Inflammatory macrophage treated with lipopolysaccharide for 4 hours (primary cell): ENCODE results near the gene TRPM8.

Source experiments
- DNase-seq: peaks from one replicate; pipeline ENCODE4 v3.0.0-alpha.2; 2020

Gene TRPM8

GRCh38 chr2:234050455-234051135 is 133.4 kb downstream of the TRPM8 start, which contains the start of gene SPP2:
SPP2 (plus strand) TSS chr2:234050702; CDS start chr2:234050787, 85 bp downstream.
- no peak for DNase-seq

DNA sequence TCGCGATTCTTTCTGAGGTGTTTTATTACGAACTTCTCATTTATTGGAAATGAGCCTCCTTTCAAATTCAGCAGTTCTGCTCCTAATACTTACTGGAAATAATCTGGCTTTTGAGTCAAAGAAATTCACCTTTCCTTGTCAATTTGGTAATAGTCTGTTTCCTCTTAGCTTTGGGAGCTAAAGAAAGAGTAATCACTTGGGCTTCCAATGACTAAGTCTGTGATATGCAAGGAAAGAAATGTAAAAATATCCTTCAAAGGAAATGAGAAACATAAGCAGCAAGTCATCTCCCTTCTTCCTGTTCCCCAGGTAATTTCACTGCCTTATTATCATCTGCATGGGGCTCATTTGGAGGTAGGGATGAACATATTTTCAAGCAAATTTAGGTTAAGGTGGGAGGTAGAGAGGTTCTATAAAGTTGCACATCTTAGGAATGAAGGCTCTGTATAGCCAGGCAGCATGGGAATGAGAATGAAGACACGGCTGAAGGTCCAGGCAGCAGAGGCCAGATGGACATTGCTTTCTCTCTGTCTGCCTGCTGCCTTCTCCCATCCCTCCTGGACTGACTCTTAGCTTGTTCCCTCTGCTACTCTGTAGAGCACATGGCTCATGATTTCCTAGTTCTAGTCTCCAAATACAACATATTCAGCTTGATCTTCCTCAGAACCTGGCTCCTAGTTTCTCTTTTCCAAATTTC is 134.3 kb downstream of the TRPM8 start:
- DNase-seq: no peak

- no peak for DNase-seq
Observed at GRCh38 chr2:234058881-234059280, 141.7 kb downstream of the TRPM8 start.

DNA sequence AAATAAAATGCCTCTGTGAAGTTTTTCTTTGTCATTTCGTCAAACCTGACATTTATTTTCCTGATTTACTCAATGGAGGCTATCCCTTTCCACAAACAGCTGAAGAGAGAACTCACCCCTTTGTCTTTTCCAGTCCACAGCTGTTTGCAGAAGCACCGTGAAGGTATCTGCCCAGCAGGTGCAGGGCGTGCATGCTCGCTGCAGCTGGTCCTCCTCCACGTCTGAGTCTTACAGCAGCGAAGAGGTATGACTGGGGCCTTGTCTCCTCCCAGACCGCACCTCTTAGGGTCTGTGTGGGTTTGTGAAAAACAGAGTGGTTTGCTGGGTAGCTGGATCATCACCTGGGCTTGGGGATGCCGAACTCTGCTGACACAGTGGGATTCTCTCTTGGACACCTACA is 143.1 kb downstream of the TRPM8 start:
- DNase-seq: no peak

DNA sequence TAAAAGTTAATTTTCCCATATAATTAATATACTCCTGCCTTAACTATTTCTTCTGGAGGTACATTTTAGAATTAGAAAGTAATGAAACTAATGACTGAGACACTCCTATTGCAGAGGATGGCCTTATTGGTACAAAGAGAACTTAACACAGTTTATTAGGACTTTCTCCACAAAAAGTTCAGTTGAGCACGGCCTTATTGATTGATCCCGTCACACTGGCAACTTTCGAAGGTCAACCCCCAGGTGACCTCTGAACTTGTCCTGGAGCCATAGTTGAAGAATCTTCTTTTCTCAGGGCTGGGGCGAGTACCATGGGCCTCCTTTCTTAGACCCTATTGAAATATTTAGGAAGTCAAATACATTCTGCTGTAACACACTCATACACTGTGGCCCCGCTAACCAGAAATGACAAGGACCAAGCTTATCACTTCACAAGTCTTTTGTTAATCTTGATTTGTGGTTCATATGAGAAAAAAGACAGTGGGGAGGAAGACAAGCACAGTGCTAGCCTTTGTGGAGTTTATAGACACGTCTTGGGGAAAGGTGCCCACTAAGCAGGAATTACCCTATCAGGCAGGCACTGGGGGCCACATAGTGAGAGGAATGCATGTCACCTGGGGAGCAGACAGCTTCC is 144.6 kb downstream of the TRPM8 start:
- DNase-seq: no peak

DNA sequence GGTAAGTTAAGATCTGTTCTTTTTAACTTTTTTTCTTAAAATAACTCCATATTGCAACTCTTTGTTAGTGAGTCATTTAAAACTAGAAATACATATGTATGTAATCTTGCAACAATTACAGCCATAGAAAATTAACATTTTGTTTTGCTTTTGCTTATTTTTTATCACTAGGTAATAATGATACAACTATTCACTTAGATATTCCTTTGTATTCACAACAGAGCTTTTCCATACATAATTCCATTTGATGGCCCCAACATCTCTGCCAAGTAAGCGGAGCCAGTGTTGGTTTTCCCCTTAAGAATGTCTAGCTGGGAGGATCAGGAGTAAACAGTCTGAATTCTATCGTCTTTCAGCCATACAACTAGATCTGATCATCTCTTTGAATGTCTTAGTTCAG is 149.4 kb downstream of the TRPM8 start:
- no peak for DNase-seq
